Effector memory CD4-positive, alpha-beta T cell (primary cell): ENCODE data around the gene SAMD11.

Experiments used
- DNase-seq, 3 donors: peaks; one replicate each; pipeline ENCODE4 v3.0.0-alpha.2; 2020
- H3K27ac ChIP-seq: 2 replicates; pipeline ENCODE4 v1.7.0; 2013; ENCODE audit warnings: mild to moderate bottlenecking, low read length, moderate library complexity; ENCODE audit not compliant: insufficient read depth, poor library complexity, severe bottlenecking
- H3K27me3 ChIP-seq: replicated peaks from 2 replicates; pipeline ENCODE4 v1.7.0; 2013; ENCODE audit warnings: mild to moderate bottlenecking, low read length; ENCODE audit not compliant: insufficient read depth, control insufficient read depth, poor library complexity, severe bottlenecking
- H3K36me3 ChIP-seq: 2 replicates; pipeline ENCODE4 v1.7.0; 2013; ENCODE audit warnings: mild to moderate bottlenecking, low read length, moderate library complexity; ENCODE audit not compliant: control insufficient read depth, insufficient read depth
- H3K4me1 ChIP-seq: 2 replicates; pipeline ENCODE4 v1.7.0; 2013; ENCODE audit warnings: low read length, mild to moderate bottlenecking; ENCODE audit not compliant: control insufficient read depth, insufficient read depth, poor library complexity, severe bottlenecking
- H3K4me3 ChIP-seq: 2 replicates; pipeline ENCODE4 v1.7.0; 2013; ENCODE audit warnings: low read length, low read depth, mild to moderate bottlenecking; ENCODE audit not compliant: insufficient read depth, poor library complexity, severe bottlenecking
- H3K9me3 ChIP-seq: 2 replicates; pipeline ENCODE4 v1.7.0; 2013; ENCODE audit warnings: mild to moderate bottlenecking, low read length, moderate library complexity; ENCODE audit not compliant: control insufficient read depth

SAMD11 gene

GRCh38 chr1:911875-912739 is 11.6 kb upstream of the SAMD11 start:
- H3K27me3 ChIP-seq = peaks cover under 1% of the 10 kb centered on the region
- DNase-seq = no peak
- H3K27ac ChIP-seq = no peak overlapping the region
- H3K4me3 ChIP-seq = no peak overlapping the region
- H3K4me1 ChIP-seq = no peaks in the 10 kb centered on the region
- no peaks in the 10 kb centered on the region for H3K9me3 ChIP-seq
- H3K36me3 ChIP-seq = no peaks in the 10 kb centered on the region

DNA sequence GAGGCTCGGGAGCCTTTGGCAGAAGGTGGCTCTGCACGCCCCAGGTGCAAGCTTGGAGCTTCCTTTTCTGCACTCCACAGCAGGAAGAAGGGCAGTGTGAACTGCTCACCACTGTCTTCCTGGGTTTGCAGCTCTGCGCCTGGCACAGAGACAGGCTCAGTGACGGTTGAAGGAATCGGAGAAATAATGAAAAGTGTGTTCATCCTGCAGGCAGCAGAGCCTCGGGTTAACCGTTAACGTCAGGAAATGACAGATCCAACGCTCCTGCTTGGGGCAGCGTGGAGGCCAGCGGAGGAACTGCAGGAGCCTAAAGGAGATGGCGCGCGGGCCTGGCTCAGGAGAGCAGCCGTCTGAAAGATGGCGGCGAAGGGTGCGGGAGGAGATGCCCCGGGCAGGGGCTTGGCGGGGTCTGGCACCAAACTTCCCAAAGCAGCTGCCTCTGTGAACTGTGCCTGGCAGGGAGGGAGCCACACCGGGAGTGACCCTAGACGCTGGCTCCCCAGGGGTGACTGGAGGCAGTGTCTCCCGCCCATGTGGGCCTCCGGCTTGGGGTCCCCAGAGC is 10.9 kb upstream of the SAMD11 start:
- no peaks in the 10 kb centered on the region for H3K4me1 ChIP-seq
- no peak for DNase-seq

DNA sequence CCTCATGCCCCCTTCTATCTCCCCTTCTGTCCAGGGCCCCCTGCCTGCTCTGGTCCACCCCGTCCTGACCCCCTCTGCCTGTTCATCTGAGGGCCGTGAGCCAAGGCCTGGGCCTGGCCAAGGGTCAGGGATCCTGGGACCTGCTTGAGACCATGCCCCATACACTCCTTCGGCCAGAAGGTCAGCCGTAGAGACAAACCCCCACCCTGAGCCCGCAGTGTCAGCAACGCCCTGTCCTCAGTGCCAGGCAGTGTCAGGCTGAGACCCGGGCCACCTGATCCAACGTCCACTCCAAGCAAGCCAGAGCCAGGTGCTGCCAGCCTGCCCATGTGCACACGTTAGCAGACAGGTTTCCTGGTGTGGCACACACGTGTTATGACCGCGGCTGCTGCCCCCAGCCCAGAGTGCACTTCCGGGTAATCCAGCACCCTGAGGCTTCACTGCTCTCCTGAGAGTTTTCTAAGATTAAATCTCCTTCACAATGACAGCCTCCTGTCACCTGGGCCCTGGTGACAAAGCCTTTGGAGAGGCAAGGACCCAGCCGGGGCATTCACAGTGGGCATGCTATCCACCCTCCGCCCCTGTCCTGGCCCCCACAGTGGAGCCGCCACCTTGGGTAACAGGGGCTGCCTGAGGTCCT is 10.1 kb upstream of the SAMD11 start:
- DNase-seq = no peak
- H3K27me3 ChIP-seq = no peaks in the 10 kb centered on the region

More for the DNA sequence above, 10.9 kb upstream of the SAMD11 start:
- H3K27ac ChIP-seq = no peak overlapping the region
- no peaks in the 10 kb centered on the region for H3K9me3 ChIP-seq
- no peaks in the 10 kb centered on the region for H3K27me3 ChIP-seq
- H3K36me3 ChIP-seq = no peaks in the 10 kb centered on the region
- H3K4me3 ChIP-seq = no peak overlapping the region

DNA sequence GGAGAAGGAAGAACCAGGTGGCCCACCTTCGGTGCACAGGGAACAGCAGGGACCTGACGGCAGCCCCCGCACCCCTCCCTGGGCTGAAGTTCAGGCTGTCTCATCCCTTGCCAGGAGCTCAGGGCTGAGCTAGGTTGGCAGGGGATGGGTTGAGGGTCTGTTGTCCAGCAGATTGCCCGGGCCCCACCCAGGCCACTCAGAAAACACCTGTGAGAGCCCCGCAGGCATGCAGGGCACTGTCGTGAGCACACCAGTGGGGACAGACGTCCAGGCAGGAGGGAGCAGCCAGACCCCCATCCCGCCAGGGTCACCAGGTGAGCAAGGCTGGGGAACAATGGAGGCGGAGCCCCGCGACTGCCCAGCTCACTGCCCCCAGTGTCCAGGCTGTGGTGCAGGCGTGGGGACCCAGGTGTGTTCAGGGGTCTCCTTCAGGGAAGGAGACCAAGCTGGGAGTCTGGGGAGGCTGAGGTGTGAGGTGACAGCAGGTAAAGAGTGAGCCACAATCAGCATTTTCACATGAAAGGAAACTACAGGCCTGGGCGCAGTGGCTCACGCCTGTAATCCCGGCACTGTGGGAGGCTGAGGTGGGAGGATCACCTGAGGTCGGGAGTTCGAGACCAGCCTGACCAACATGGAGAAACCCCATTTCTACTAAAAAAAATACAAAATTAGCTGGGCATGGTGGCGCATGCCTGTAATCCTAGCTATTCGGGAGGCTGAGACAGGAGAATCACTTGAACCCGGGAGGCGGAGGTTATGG is 9.4 kb upstream of the SAMD11 start:
- Histone ChIP-seq H3K27ac (no peak overlapping the region), H3K4me1 (no peaks in the 10 kb centered on the region), H3K27me3 (peaks cover under 1% of the 10 kb centered on the region), H3K36me3 (no peaks in the 10 kb centered on the region), H3K9me3 (no peaks in the 10 kb centered on the region), H3K4me3 (no peak overlapping the region)
- no peak for DNase-seq

More for the DNA sequence above, 10.1 kb upstream of the SAMD11 start:
- Histone ChIP-seq H3K4me3 (no peak overlapping the region), H3K9me3 (no peaks in the 10 kb centered on the region), H3K27ac (no peak overlapping the region), H3K4me1 (no peaks in the 10 kb centered on the region), H3K36me3 (no peaks in the 10 kb centered on the region)

DNA sequence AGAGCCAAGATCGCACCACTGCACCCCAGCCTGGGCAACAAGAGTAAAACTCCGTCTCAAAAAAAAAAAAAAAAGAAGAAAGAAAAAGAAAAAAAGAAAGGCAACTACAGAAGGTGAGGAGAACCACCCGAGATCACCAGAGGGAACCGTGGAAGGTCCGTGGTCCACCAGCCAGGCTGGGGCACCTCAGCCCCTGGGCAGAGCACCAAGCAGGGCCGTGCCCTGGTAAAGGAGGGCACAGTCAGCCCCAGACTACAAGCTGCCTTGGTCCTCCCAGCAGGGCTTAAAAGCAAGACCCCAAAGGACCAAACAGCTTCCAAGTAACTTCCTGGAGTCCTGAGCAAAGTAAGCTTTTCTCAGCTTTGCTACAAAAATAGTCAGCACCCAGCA is 8.8 kb upstream of the SAMD11 start:
- H3K4me1 ChIP-seq = no peaks in the 10 kb centered on the region
- no peak for DNase-seq
- no peaks in the 10 kb centered on the region for H3K36me3 ChIP-seq
- peaks cover 5% of the 10 kb centered on the region for H3K27me3 ChIP-seq
- no peaks in the 10 kb centered on the region for H3K9me3 ChIP-seq
- H3K4me3 ChIP-seq = no peak overlapping the region
- no peak overlapping the region for H3K27ac ChIP-seq

DNA sequence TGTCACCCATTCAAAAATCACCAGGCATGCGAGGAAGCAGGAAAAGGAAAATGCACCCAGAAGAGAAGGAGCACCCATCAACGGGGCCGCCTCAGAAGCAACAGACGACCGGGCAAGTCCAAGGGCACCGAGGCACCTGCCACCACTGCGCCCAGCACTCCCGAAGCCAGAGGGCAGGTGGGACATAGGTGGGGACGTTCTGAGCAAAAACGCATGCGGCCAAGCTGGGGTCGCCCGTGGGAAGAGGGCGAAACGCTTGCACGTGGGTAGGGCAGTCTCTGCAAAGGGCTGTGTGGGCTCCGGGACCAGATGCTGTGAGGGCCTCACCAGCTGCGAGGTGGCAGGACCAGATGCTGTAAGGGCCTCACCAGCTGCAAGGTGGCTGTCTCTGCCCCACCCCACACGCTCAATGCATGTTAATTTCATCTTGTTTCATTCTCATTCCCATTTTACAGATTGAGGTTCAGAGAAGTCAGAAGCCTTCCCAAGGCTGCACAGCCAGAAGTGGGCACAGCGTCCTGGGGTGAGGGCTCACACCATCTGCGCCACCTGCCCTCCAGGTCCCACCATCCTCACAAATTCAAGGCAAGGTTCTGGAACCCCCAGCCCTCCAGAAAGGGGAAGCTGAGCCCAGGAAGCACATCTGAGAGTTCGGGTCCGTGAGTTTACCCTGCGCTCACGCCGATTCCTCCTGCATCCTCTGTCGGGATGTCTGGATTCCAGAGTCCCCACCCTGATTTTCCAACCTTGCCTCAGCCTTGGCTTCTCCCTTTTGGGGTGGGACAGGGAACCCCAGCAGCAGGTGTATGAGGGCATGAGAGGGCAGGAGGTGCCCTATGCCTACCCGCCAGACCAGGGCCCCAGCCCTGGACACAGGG is 8.2 kb upstream of the SAMD11 start:
- Histone ChIP-seq H3K4me1 (peaks cover 4% of the 10 kb centered on the region), H3K36me3 (no peaks in the 10 kb centered on the region), H3K9me3 (no peaks in the 10 kb centered on the region), H3K27me3 (peaks cover 5% of the 10 kb centered on the region), H3K27ac (no peak overlapping the region), H3K4me3 (no peak overlapping the region)
- no peak for DNase-seq

DNA sequence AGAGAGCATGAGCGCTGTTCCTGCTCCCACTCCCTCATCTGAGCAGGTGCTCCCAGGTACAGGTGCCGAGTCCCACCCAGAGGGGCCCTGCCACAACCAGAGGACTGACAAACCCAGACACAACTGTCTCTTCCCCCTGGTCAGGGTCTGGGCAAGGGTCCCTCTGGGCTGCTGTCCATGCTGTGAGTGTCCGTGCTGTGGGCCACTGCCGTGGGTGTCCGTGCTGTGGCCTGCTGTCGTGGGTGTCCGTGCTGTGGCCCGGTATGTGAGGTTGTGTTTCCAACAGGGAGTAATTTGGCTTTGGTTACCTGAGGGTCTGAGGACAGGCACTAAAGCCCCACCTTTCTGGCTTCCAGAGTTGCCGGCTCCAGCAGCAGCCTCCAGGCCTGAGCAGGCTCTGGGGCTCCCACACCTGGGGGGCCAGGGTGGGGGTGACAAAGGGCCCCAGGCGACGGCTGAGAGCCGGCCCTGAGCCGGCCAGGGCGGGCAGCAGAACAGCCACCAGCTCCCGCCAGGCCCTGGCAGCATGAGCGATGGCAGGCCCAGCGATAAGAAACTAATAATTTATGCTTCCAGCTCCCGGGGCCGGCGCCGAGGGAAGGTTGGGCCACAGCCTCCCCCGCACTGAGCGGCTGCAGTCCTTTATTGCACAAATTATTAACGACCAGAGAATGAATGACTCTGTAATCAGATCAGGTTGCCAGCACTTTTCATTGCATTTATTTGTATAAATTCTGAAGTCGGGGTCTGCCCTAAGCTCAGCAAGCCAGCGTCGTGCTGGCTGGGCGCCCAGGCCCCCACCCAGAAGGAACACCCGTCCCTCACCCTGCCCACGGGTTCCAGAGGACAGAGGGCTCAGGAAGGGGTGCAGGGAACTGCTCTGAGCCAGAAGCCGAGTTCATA is 7.3 kb upstream of the SAMD11 start:
- Histone ChIP-seq H3K27ac (no peak overlapping the region), H3K36me3 (no peaks in the 10 kb centered on the region), H3K4me1 (peaks cover 13% of the 10 kb centered on the region), H3K4me3 (no peak overlapping the region), H3K27me3 (peaks cover 7% of the 10 kb centered on the region), H3K9me3 (no peaks in the 10 kb centered on the region)
- no peak for DNase-seq

GRCh38 chr1:917076-917459 is 6.7 kb upstream of the SAMD11 start:
- H3K4me3 ChIP-seq = no peak overlapping the region
- no peaks in the 10 kb centered on the region for H3K36me3 ChIP-seq
- H3K4me1 ChIP-seq = peaks cover 13% of the 10 kb centered on the region
- H3K27ac ChIP-seq = no peak overlapping the region
- DNase-seq = no peak
- H3K9me3 ChIP-seq = no peaks in the 10 kb centered on the region
- H3K27me3 ChIP-seq = peaks cover 13% of the 10 kb centered on the region
